Measurements from ENCODE around the gene HMGB4. TPM values are rescaled to one million over a fixed set of nuclear protein-coding genes. Genes with fewer than 3 reads are reported as not detected.

The HMGB4 gene
- not detected in 2 replicates for total RNA-seq (ENCODE audit: low replicate concordance)

DNA sequence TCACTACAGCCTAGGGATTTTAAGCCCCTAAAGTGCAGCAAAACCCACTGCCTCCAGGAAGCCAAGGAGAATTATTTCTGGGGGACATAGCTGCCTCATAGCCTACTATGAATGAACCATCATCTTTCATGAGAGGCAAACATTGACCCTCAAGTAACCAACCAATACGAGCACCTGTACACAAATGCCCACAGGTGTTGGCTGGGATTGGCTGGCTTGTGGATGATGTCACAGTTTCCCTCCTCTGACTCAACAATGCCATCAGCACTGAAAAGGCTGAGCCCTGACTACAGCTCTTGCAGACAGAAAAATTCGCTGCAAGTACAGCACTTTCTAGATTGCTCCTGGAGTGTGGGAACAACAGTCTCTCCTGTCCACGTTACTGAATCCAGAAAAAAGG lies at the start of gene HMGB4:
TSS of gene HMGB4 (plus strand) at position 301 of the 400 bp plus-strand sequence. CDS start 113 bp downstream, outside the sequence.
- no peak within 1 kb of the TSS for H3K4me3 ChIP-seq (ENCODE audit: low read depth, low read length)
- TF ChIP-seq, protein P1, sequence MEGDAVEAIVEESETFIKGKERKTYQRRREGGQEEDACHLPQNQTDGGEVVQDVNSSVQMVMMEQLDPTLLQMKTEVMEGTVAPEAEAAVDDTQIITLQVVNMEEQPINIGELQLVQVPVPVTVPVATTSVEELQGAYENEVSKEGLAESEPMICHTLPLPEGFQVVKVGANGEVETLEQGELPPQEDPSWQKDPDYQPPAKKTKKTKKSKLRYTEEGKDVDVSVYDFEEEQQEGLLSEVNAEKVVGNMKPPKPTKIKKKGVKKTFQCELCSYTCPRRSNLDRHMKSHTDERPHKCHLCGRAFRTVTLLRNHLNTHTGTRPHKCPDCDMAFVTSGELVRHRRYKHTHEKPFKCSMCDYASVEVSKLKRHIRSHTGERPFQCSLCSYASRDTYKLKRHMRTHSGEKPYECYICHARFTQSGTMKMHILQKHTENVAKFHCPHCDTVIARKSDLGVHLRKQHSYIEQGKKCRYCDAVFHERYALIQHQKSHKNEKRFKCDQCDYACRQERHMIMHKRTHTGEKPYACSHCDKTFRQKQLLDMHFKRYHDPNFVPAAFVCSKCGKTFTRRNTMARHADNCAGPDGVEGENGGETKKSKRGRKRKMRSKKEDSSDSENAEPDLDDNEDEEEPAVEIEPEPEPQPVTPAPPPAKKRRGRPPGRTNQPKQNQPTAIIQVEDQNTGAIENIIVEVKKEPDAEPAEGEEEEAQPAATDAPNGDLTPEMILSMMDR (IDR thresholded peaks at IDR 0.05; ENCODE audit: insufficient read depth, low read length), result no peak

GRCh38 chr1:33814166-33814565 lies 49.7 kb upstream of the HMGB4 start:
- no peak overlapping the region for H3K4me3 ChIP-seq (ENCODE audit: low read depth, low read length)
- TF ChIP-seq, protein P1 (IDR thresholded peaks at IDR 0.05; ENCODE audit: insufficient read depth, low read length), result no peak
- DNase-seq (ENCODE audit: low read depth), result peak; percentile 45

More for the DNA sequence above, at the start of gene HMGB4:
- no peak for DNase-seq (ENCODE audit: low read depth)

- TF ChIP-seq, protein P1 (IDR thresholded peaks at IDR 0.05; ENCODE audit: insufficient read depth, low read length), result no peak
- DNase-seq (ENCODE audit: low read depth), result peak; percentile 91
- no peak overlapping the region for H3K4me3 ChIP-seq (ENCODE audit: low read depth, low read length)
Measured at GRCh38 chr1:33815061-33815460, 48.8 kb upstream of the HMGB4 start.

DNA sequence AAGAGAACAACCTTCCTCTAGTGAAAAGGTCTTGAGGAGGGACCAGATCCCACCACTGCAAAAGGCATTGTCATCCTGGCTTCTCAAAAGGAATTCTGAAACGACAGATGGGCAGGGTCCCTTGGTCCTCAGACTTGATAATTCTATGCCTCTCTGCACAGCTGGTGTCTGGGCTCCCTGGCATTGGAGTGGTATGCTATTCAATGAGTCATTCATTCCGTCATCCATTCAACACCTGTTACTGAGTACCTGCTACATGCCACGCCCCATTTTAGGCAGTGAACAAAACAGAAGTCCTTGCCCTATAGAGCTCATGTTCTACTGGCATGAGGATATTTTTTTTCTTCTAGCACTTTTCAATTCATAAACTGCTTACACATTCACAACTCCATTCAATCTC lies 45.8 kb upstream of the HMGB4 start:
- TF ChIP-seq, protein P1 (IDR thresholded peaks at IDR 0.05; ENCODE audit: insufficient read depth, low read length), result no peak
- H3K4me3 ChIP-seq (ENCODE audit: low read depth, low read length), result no peak overlapping the region
- no peak for DNase-seq (ENCODE audit: low read depth)

DNA sequence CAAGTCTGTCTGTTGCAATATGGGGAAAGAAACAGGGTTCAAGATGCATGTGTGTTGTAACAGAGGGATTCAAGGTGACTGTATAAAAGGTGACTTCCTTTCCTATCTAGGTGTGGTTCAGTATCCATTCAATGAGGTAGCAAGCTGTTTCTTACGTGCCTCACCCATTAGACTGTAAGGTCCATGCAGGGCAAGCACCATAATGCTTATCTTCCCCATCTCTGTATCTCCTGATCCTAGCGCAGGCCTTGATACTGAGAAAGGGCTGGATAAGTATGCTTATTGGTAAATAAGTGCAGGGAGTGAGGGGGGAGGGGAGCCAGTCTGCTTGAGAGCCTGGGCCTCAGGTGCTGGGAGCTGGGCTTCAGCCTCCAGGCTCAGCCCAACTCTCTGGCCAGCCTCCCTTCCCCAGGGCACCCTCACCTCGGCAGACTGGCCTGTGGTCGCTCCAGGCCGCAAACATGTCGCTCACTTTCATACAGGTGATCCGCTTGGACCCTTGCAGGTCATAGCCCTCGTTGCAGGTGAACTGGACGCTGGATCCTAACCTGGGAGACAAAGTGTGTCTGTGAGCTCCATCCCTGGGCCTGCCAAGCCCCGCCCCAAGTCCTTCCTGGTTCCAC lies 44.5 kb upstream of the HMGB4 start:
- no peak overlapping the region for H3K4me3 ChIP-seq (ENCODE audit: low read depth, low read length)
- TF ChIP-seq, protein P1 (IDR thresholded peaks at IDR 0.05; ENCODE audit: insufficient read depth, low read length), result no peak
- DNase-seq (ENCODE audit: low read depth), result no peak

DNA sequence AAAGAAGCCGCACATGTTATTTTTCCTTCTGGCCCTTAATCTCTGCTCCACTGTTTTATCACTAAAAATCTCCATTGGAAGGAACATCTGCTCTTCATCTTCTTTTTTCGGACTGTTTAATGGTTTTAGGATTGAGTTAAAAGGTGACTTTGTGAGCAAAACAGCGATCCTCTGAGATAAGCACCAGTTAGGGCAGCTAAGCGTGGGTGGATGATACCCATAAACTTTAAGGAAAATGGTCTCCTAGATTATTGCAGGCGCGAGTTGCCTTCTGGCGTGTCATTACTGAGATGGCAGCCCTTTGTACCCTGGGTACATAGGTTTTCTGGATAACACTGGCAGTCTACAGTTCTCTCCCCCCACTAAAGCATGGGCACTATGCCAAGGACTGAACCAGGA lies 44.0 kb upstream of the HMGB4 start:
- TF ChIP-seq, protein P1 (IDR thresholded peaks at IDR 0.05; ENCODE audit: insufficient read depth, low read length), result no peak
- no peak for DNase-seq (ENCODE audit: low read depth)
- no peak overlapping the region for H3K4me3 ChIP-seq (ENCODE audit: low read depth, low read length)

- TF ChIP-seq, protein P1 (IDR thresholded peaks at IDR 0.05; ENCODE audit: insufficient read depth, low read length), result no peak
- no peak overlapping the region for H3K4me3 ChIP-seq (ENCODE audit: low read depth, low read length)
- no peak for DNase-seq (ENCODE audit: low read depth)
Measured at GRCh38 chr1:33820804-33821203, 43.1 kb upstream of the HMGB4 start.

All from fibroblast of the aortic adventitia (primary cell).